Measurements from ENCODE around the gene TNS1. TPM values are rescaled to one million over a fixed set of nuclear protein-coding genes. Genes with fewer than 3 reads are reported as not detected.

The TNS1 gene
- total RNA-seq, 4 donors from 2014 or later, result 169 to 316 (median 229) TPM

GRCh38 chr2:217838409-217838831 lies 164.4 kb downstream of the TNS1 start:
- no peak for DNase-seq
- 81 to 97% methylated on average over 4 to 5 of the region's 5 CpGs for WGBS, 2 donors
- H3K36me3 ChIP-seq, result peaks cover 27 to 29% of the 10 kb centered on the region in 2 donors

GRCh38 chr2:217837530-217837929 lies 165.3 kb downstream of the TNS1 start:
- 44 to 54% methylated on average over 6 of the region's 8 CpGs for WGBS, 2 donors
- peak overlapping the region; percentile 41 to 88 (median 81) for H3K27ac ChIP-seq
- no peaks in the 10 kb centered on the region for H3K9me3 ChIP-seq
- TF ChIP-seq POLR2A (IDR thresholded peaks at IDR 0.05) (no peak), CTCF (IDR thresholded peaks at IDR 0.05) (no peak)
- no peak overlapping the region for H3K4me3 ChIP-seq (replicated peaks in 1 of 3)
- intact Hi-C loops (cut with DNase I), result no loop called here
- peaks cover 25 to 43% of the 10 kb centered on the region in 2 donors for H3K4me1 ChIP-seq
- H3K27me3 ChIP-seq, result no peaks in the 10 kb centered on the region
- peak; percentile 30 to 40 for DNase-seq
- peaks cover 35 to 36% of the 10 kb centered on the region in 2 donors for H3K36me3 ChIP-seq

More at GRCh38 chr2:217838409-217838831, 164.4 kb downstream of the TNS1 start:
- Histone ChIP-seq H3K4me1 (peaks cover 25 to 43% of the 10 kb centered on the region in 2 donors), H3K4me3 (replicated peaks in 1 of 3) (no peak overlapping the region), H3K27me3 (no peaks in the 10 kb centered on the region), H3K27ac (peak overlapping the region; percentile 41 to 88 (median 81)), H3K9me3 (no peaks in the 10 kb centered on the region)
- intact Hi-C loops (cut with DNase I), result no loop called here
- TF ChIP-seq POLR2A (IDR thresholded peaks at IDR 0.05), result no peak
- no peak for TF ChIP-seq CTCF (IDR thresholded peaks at IDR 0.05)

- WGBS, 2 donors, result 47 to 63% methylated on average over 3 to 7 of the region's 9 CpGs
- TF ChIP-seq POLR2A (IDR thresholded peaks at IDR 0.05) (no peak), CTCF (IDR thresholded peaks at IDR 0.05) (peak in 4 of 6 experiments; percentile 35 to 47 (median 38))
- H3K36me3 ChIP-seq, result peaks cover 35 to 36% of the 10 kb centered on the region in 2 donors
- peak overlapping the region; percentile 41 to 88 (median 81) for H3K27ac ChIP-seq
- peaks cover 25 to 43% of the 10 kb centered on the region in 2 donors for H3K4me1 ChIP-seq
- peak; percentile 91 to 94 for DNase-seq
- intact Hi-C loops (cut with DNase I), result no loop called here
- no peaks in the 10 kb centered on the region for H3K9me3 ChIP-seq
- no peaks in the 10 kb centered on the region for H3K27me3 ChIP-seq
- H3K4me3 ChIP-seq (replicated peaks in 1 of 3), result no peak overlapping the region
These were observed 165.8 kb downstream of the TNS1 start for GRCh38 chr2:217836901-217837491.

- DNase-seq, result no peak
- H3K9me3 ChIP-seq, result no peaks in the 10 kb centered on the region
- no peak overlapping the region for H3K4me3 ChIP-seq (replicated peaks in 1 of 3)
- peak overlapping the region; percentile 41 to 88 (median 81) for H3K27ac ChIP-seq
- TF ChIP-seq POLR2A (IDR thresholded peaks at IDR 0.05), result no peak
- TF ChIP-seq CTCF (IDR thresholded peaks at IDR 0.05), result no peak
- WGBS, 2 donors, result 87 to 93% methylated on average over 17 to 18 of the region's 18 CpGs
- intact Hi-C loops (cut with DNase I), result no loop called here
- H3K36me3 ChIP-seq, result peaks cover 34 to 39% of the 10 kb centered on the region in 2 donors
- H3K27me3 ChIP-seq, result no peaks in the 10 kb centered on the region
- H3K4me1 ChIP-seq, result peaks cover 25 to 43% of the 10 kb centered on the region in 2 donors
These were observed 166.6 kb downstream of the TNS1 start for GRCh38 chr2:217835931-217836891.

Measured in thyroid gland (tissue), 4 donors.